Upper lobe of left lung (tissue), 6 donors: ENCODE measurements around the gene PPM1M. TPM values are rescaled to one million over a fixed set of nuclear protein-coding genes. Genes with fewer than 3 reads are reported as not detected.
A peak's percentile ranks its signal among the peaks of the same experiment; 100 is the strongest.

ENCODE experiments used
- ATAC-seq, 2 donors: fragments of 200-7000 bp; cut with Tn5 transposase; one replicate each; pipeline ENCODE4 v1.9.1; 2022; ENCODE audit warnings: mild to moderate bottlenecking in 2 of 2, moderate library complexity in 2 of 2; ENCODE audit not compliant: low FRiP score in 2 of 2
- DNase-seq, 2 donors: peaks; one replicate each; pipeline ENCODE4 v3.0.0-alpha.2; 2019 to 2020
- H3K27ac ChIP-seq, 4 donors: fragments of 200-600 bp; sonication (generic); one replicate each; pipeline ENCODE4 v1.5.1; 2016 to 2019
- H3K27me3 ChIP-seq, 4 donors: fragments of 200-600 bp; sonication (generic); one replicate each; pipeline ENCODE4 v1.5.1; 2017 to 2019
- H3K36me3 ChIP-seq, 4 donors: fragments of 200-600 bp; sonication (generic); one replicate each; pipeline ENCODE4 v1.5.1; 2016 to 2019
- H3K4me1 ChIP-seq, 4 donors: fragments of 200-600 bp; sonication (generic); one replicate each; pipeline ENCODE4 v1.5.1; 2018 to 2019
- H3K4me3 ChIP-seq, 4 donors: fragments of 200-600 bp; sonication (generic); one replicate each; pipeline ENCODE4 v1.5.1; 2017 to 2019; ENCODE audit warnings: mild to moderate bottlenecking in 2 of 4, moderate library complexity in 1 of 4
- H3K9me3 ChIP-seq, 4 donors: fragments of 200-600 bp; sonication (generic); one replicate each; pipeline ENCODE4 v1.5.1; 2018 to 2019
- CTCF ChIP-seq, 6 experiments: fragments of 450-650 bp in 4 of 6; fragments of 200-600 bp in 2 of 6; sonication (generic) in 2 of 6; IDR thresholded peaks; one replicate each; pipeline ENCODE4 v1.5.1; 2016 to 2019; ENCODE audit warnings: antibody characterized with exemption in 6 of 6
- EP300 ChIP-seq, 4 donors: sonication (generic); formaldehyde crosslinking; IDR thresholded peaks; one replicate each; pipeline ENCODE4 v1.5.1; 2017; ENCODE audit warnings: antibody characterized with exemption in 4 of 4, control low read depth in 2 of 4
- POLR2A ChIP-seq, 4 donors: fragments of 450-650 bp; IDR thresholded peaks; one replicate each; pipeline ENCODE4 v1.5.1; 2016 to 2017; ENCODE audit warnings: antibody characterized with exemption in 4 of 4, mild to moderate bottlenecking in 2 of 4
- POLR2AphosphoS5 ChIP-seq, 2 donors: sonication (generic); formaldehyde crosslinking; IDR thresholded peaks; one replicate each; pipeline ENCODE4 v1.5.1; 2017; ENCODE audit warnings: antibody characterized with exemption in 2 of 2
- WGBS, 2 donors: methylation state at CpG; one replicate each; pipeline ENCODE4 v1.1.5; 2017 to 2018; 5-methylcytosine and 5-hydroxymethylcytosine counted together
- total RNA-seq, 6 donors: library from RNA; depleted of rRNA in 4 of 6; stranded (reverse); fragments of >200 nt in 4 of 6; gene quantifications; one replicate each; pipeline versions ENCODE4 v1.1.0 to v1.2.1, GENCODE V29; 2016 to 2021
- donor health status: DM: no; HTN: no; CAD: no; lungs with moderate emphysema.
- donor health status: DM: no; HTN: yes; CAD: no; lungs with severe emphysema.

PPM1M gene
- total RNA-seq, 6 donors from 2014 or later: 18.7 to 68.1 (median 47.8) TPM

GRCh38 chr3:52257911-52258310 lies 12.4 kb downstream of the PPM1M start:
- TF ChIP-seq EP300 (IDR thresholded peaks at IDR 0.05) (no peak), POLR2A (IDR thresholded peaks at IDR 0.05) (no peak), CTCF (IDR thresholded peaks at IDR 0.05) (no peak), POLR2AphosphoS5 (IDR thresholded peaks at IDR 0.05) (no peak)
- peaks cover 3 to 22% (median 9%) of the 10 kb centered on the region in 4 donors for H3K4me1 ChIP-seq
- 84 to 89% methylated on average over 4 of the region's 4 CpGs for WGBS, 2 donors
- H3K27ac ChIP-seq: no peak overlapping the region
- H3K36me3 ChIP-seq: peaks cover 57 to 100% (median 83%) of the 10 kb centered on the region in 4 donors
- no peaks in the 10 kb centered on the region for H3K27me3 ChIP-seq
- ATAC-seq: no peak
- H3K9me3 ChIP-seq: no peaks in the 10 kb centered on the region
- DNase-seq: no peak
- no peak overlapping the region for H3K4me3 ChIP-seq

- Histone ChIP-seq H3K9me3 (no peaks in the 10 kb centered on the region), H3K27me3 (no peaks in the 10 kb centered on the region), H3K27ac (no peak overlapping the region), H3K4me3 (no peak overlapping the region), H3K36me3 (peaks cover 66 to 100% (median 84%) of the 10 kb centered on the region in 4 donors), H3K4me1 (peaks cover 1 to 20% (median 3%) of the 10 kb centered on the region in 4 donors)
- 53 to 63% methylated on average over 1 of the region's 1 CpG for WGBS, 2 donors
- TF ChIP-seq POLR2A (IDR thresholded peaks at IDR 0.05) (no peak), POLR2AphosphoS5 (IDR thresholded peaks at IDR 0.05) (no peak), EP300 (IDR thresholded peaks at IDR 0.05) (no peak), CTCF (IDR thresholded peaks at IDR 0.05) (no peak)
- no peak for ATAC-seq
- DNase-seq: no peak
Observed at GRCh38 chr3:52259035-52259434, 13.5 kb downstream of the PPM1M start.

GRCh38 chr3:52259448-52259847 lies 13.9 kb downstream of the PPM1M start:
- ATAC-seq (no peak), DNase-seq (no peak)
- H3K27ac ChIP-seq: no peak overlapping the region
- H3K27me3 ChIP-seq: no peaks in the 10 kb centered on the region
- 96 to 97% methylated on average over 4 of the region's 4 CpGs for WGBS, 2 donors
- TF ChIP-seq CTCF (IDR thresholded peaks at IDR 0.05): no peak
- TF ChIP-seq POLR2AphosphoS5 (IDR thresholded peaks at IDR 0.05): no peak
- no peak for TF ChIP-seq EP300 (IDR thresholded peaks at IDR 0.05)
- no peak for TF ChIP-seq POLR2A (IDR thresholded peaks at IDR 0.05)
- no peaks in the 10 kb centered on the region for H3K9me3 ChIP-seq
- H3K36me3 ChIP-seq: peaks cover 69 to 100% (median 85%) of the 10 kb centered on the region in 4 donors
- H3K4me3 ChIP-seq: no peak overlapping the region
- H3K4me1 ChIP-seq: peaks cover 0 to 16% (median 2%) of the 10 kb centered on the region in 4 donors

- H3K4me1 ChIP-seq: peaks cover 0 to 16% (median 2%) of the 10 kb centered on the region in 4 donors
- peaks cover 63 to 99% (median 87%) of the 10 kb centered on the region in 4 donors for H3K36me3 ChIP-seq
- TF ChIP-seq EP300 (IDR thresholded peaks at IDR 0.05) (no peak), POLR2A (IDR thresholded peaks at IDR 0.05) (no peak), POLR2AphosphoS5 (IDR thresholded peaks at IDR 0.05) (no peak), CTCF (IDR thresholded peaks at IDR 0.05) (no peak)
- DNase-seq (no peak), ATAC-seq (no peak)
- H3K27ac ChIP-seq: no peak overlapping the region
- H3K4me3 ChIP-seq: no peak overlapping the region
- H3K27me3 ChIP-seq: no peaks in the 10 kb centered on the region
- no peaks in the 10 kb centered on the region for H3K9me3 ChIP-seq
Observed at GRCh38 chr3:52262447-52262846, 16.9 kb downstream of the PPM1M start.

GRCh38 chr3:52265387-52265786 lies 19.8 kb downstream of the PPM1M start:
- Histone ChIP-seq H3K36me3 (peaks cover 34 to 91% (median 75%) of the 10 kb centered on the region in 4 donors), H3K4me1 (peaks cover 25 to 45% (median 26%) of the 10 kb centered on the region in 4 donors), H3K27me3 (no peaks in the 10 kb centered on the region), H3K4me3 (no peak overlapping the region), H3K27ac (peak overlapping the region in 1 of 4 donors; percentile 13), H3K9me3 (no peaks in the 10 kb centered on the region)
- ATAC-seq (no peak), DNase-seq (no peak)
- 89% methylated on average over 6 of the region's 6 CpGs for WGBS, 2 donors
- no peak for TF ChIP-seq POLR2A (IDR thresholded peaks at IDR 0.05)
- no peak for TF ChIP-seq POLR2AphosphoS5 (IDR thresholded peaks at IDR 0.05)
- TF ChIP-seq CTCF (IDR thresholded peaks at IDR 0.05): no peak
- no peak for TF ChIP-seq EP300 (IDR thresholded peaks at IDR 0.05)
